DOHH2 (cell line): Measurements from ENCODE around the gene CCDC66.
"Not testable (repeated sequence)": the region's sequence is repeated elsewhere in the genome, so short reads cannot be mapped to it uniquely, and the experiment has no call there.

ENCODE experiments used
- CTCF ChIP-seq: fragments of 200-600 bp; sonication (generic); IDR thresholded peaks from one replicate; pipeline ENCODE4 v1.5.1; 2014; ENCODE audit warnings: antibody characterized with exemption, mild to moderate bottlenecking, low read depth, low read length; ENCODE audit not compliant: poor library complexity, severe bottlenecking
- EZH2phosphoT487 ChIP-seq: fragments of 200-600 bp; sonication (generic); IDR thresholded peaks from 2 replicates; pipeline ENCODE4 v1.6.1; 2017; ENCODE audit warnings: borderline replicate concordance, mild to moderate bottlenecking, antibody characterized with exemption, low read length, moderate library complexity, mixed read lengths

GRCh38 chr3:56608479-56608878, 51.5 kb downstream of the CCDC66 start:
- not testable (repeated sequence) for TF ChIP-seq CTCF, EZH2phosphoT487
